PC-9 (cell line): Measurements from ENCODE around the gene BCAT1. TPM values are rescaled to one million over a fixed set of nuclear protein-coding genes. Genes with fewer than 3 reads are reported as not detected.

Experiments used
- BruUV-seq: library from RNA; stranded (reverse); fragments of 400-500 nt; replicated peaks from 2 replicates; lab custom pipeline; 2021; lab: Mats Ljungman, UMichigan
- CTCF ChIA-PET: fragments of 300-600 bp; sonication (Branson Sonifier 250); formaldehyde crosslinking; loops from one replicate; lab custom pipeline; 2022; ENCODE audit warnings: antibody characterized with exemption; lab: Charles Lee
- POLR2A ChIA-PET: fragments of 300-600 bp; sonication (Branson Sonifier 250); formaldehyde crosslinking; loops from one replicate; lab custom pipeline; 2022; ENCODE audit warnings: antibody characterized with exemption; ENCODE audit not compliant: unreplicated experiment; lab: Charles Lee
- DNase-seq, 2 experiments: peaks; one replicate each; pipeline versions ENCODE4 v3.0.0 to v3.0.0-alpha.2; 2015 to 2022; ENCODE audit warnings: mixed read lengths in 1 of 2
- H2AFZ ChIP-seq: fragments of 200-600 bp; sonication (generic); 2 replicates; pipeline ENCODE4 v1.8.1; 2017; ENCODE audit warnings: antibody characterized with exemption
- H3F3A ChIP-seq: fragments of 200-600 bp; sonication (generic); 2 replicates; pipeline ENCODE4 v1.8.1; 2017; ENCODE audit warnings: antibody characterized with exemption, mild to moderate bottlenecking, low read depth; ENCODE audit not compliant: insufficient read depth
- H3K27ac ChIP-seq: fragments of 200-600 bp; sonication (generic); 2 replicates; pipeline ENCODE4 v1.6.1; 2016; ENCODE audit warnings: mixed run types
- H3K27me3 ChIP-seq: fragments of 200-600 bp; sonication (generic); 2 replicates; pipeline ENCODE4 v1.6.1; 2016; ENCODE audit warnings: low read depth, mixed run types; ENCODE audit not compliant: insufficient read depth
- H3K36me3 ChIP-seq: fragments of 200-600 bp; sonication (generic); 2 replicates; pipeline ENCODE4 v1.6.1; 2016; ENCODE audit warnings: low read depth, mixed run types
- H3K4me1 ChIP-seq: fragments of 200-600 bp; sonication (generic); replicated peaks from 2 replicates; pipeline ENCODE4 v1.6.1; 2016; ENCODE audit warnings: mixed run types; ENCODE audit not compliant: insufficient read depth
- H3K4me2 ChIP-seq: fragments of 200-600 bp; sonication (generic); 2 replicates; pipeline ENCODE4 v1.6.1; 2017; ENCODE audit warnings: mixed run types
- H3K4me3 ChIP-seq: fragments of 200-600 bp; sonication (generic); 2 replicates; pipeline ENCODE4 v1.6.1; 2016; ENCODE audit warnings: mixed run types
- H3K79me2 ChIP-seq: fragments of 200-600 bp; sonication (generic); 2 replicates; pipeline ENCODE4 v1.6.1; 2017; ENCODE audit warnings: low read depth, mixed run types
- H3K9me2 ChIP-seq: fragments of 200-600 bp; sonication (generic); 2 replicates; pipeline ENCODE4 v1.8.1; 2017; ENCODE audit warnings: mild to moderate bottlenecking; ENCODE audit not compliant: insufficient read depth
- H3K9me3 ChIP-seq: fragments of 200-600 bp; sonication (generic); 2 replicates; pipeline ENCODE4 v1.8.1; 2016; ENCODE audit warnings: low read depth; ENCODE audit not compliant: insufficient read depth
- H4K20me1 ChIP-seq: fragments of 200-600 bp; sonication (generic); 2 replicates; pipeline ENCODE4 v1.8.1; 2017; ENCODE audit not compliant: insufficient read depth
- CTCF ChIP-seq: fragments of 200-600 bp; sonication (generic); conservative IDR thresholded peaks from 2 replicates; pipeline ENCODE4 v1.6.1; 2017; ENCODE audit warnings: mixed run types, antibody characterized with exemption, mild to moderate bottlenecking, moderate library complexity
- EZH2 ChIP-seq: fragments of 200-600 bp; sonication (generic); IDR thresholded peaks from 2 replicates; pipeline ENCODE4 v1.8.0; 2017; ENCODE audit warnings: antibody characterized with exemption, low read depth
- intact Hi-C: fragments of 100-400 bp; cut with micrococcal nuclease; formaldehyde crosslinking; loops from one replicate; pipeline ENCODE4 v1.10.0; 2022; ENCODE audit not compliant: unreplicated experiment
- total RNA-seq: library from RNA; stranded (reverse); gene quantifications from 2 replicates; pipeline ENCODE4 v1.2.3, GENCODE V29; 2021

BCAT1 gene
- total RNA-seq, 1 experiment from 2014 or later = 78.6 TPM

GRCh38 chr12:24851341-24851740, 97.6 kb downstream of the BCAT1 start:
- CTCF ChIA-PET = interaction anchor here (0.7 kb wide), 1 partner anchor 140 kb away, joined by 3 read pairs; no protein-coding TSS in a partner anchor
- Histone ChIP-seq H3F3A (no peaks in the 10 kb centered on the region), H3K79me2 (no peaks in the 10 kb centered on the region), H3K4me1 (0 out of 2 replicates have a peak, but pooled peaks cover 5% of the 10 kb centered on the region), H3K9me3 (no peaks in the 10 kb centered on the region), H3K36me3 (no peaks in the 10 kb centered on the region), H3K4me3 (no peak overlapping the region), H2AFZ (no peak overlapping the region), H3K4me2 (no peak overlapping the region), H4K20me1 (no peaks in the 10 kb centered on the region), H3K27ac (no peak overlapping the region), H3K9me2 (no peaks in the 10 kb centered on the region), H3K27me3 (no peaks in the 10 kb centered on the region)
- POLR2A ChIA-PET = no interaction called here
- no peak for DNase-seq
- no peak for TF ChIP-seq CTCF
- no peak for TF ChIP-seq EZH2
- intact Hi-C loops = no loop called here
- BruUV-seq = no TSS peak

DNA sequence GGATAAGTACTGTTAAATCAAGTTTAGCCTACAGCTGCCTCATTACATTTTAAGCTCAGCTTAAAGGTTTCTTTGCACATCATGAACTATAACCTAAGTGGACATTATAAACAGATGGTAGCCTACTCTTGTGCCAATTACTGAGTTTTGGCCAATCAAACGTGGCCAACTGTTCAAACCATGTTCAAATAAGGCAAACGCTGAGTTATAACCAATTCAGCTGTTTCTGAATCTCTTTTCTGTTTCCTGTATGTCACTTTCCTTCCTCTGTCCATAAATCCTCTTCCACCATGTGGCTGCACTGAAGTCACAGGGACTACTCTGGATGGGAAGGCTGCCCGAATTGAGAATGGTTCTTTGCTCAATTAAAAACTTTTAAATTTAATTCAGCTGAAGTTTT, 98.4 kb downstream of the BCAT1 start:
- DNase-seq = no peak
- Histone ChIP-seq H4K20me1 (no peaks in the 10 kb centered on the region), H3K27me3 (no peaks in the 10 kb centered on the region), H3F3A (no peaks in the 10 kb centered on the region), H3K9me3 (no peaks in the 10 kb centered on the region), H3K27ac (no peak overlapping the region), H3K79me2 (no peaks in the 10 kb centered on the region), H3K4me1 (0 out of 2 replicates have a peak, but pooled peaks cover 5% of the 10 kb centered on the region), H3K4me3 (no peak overlapping the region), H3K36me3 (no peaks in the 10 kb centered on the region), H2AFZ (no peak overlapping the region), H3K4me2 (no peak overlapping the region), H3K9me2 (no peaks in the 10 kb centered on the region)
- intact Hi-C loops = no loop called here
- TF ChIP-seq EZH2 (no peak), CTCF (no peak)
- CTCF ChIA-PET = no interaction called here
- no TSS peak for BruUV-seq
- POLR2A ChIA-PET = no interaction called here

GRCh38 chr12:24848941-24849477, 99.9 kb downstream of the BCAT1 start:
- Histone ChIP-seq H3K27ac (no peak overlapping the region), H3K4me2 (no peak overlapping the region), H3K9me3 (no peaks in the 10 kb centered on the region), H3K9me2 (no peaks in the 10 kb centered on the region), H3F3A (no peaks in the 10 kb centered on the region), H3K36me3 (no peaks in the 10 kb centered on the region), H3K27me3 (no peaks in the 10 kb centered on the region), H3K4me1 (0 out of 2 replicates have a peak, but pooled peaks cover 5% of the 10 kb centered on the region), H3K79me2 (no peaks in the 10 kb centered on the region), H2AFZ (no peak overlapping the region), H4K20me1 (no peaks in the 10 kb centered on the region), H3K4me3 (no peak overlapping the region)
- ChIA-PET CTCF (no interaction called here), POLR2A (interaction anchor here (0.6 kb wide), 1 partner anchor 225 kb away, joined by 3 read pairs; no protein-coding TSS in a partner anchor)
- no TSS peak for BruUV-seq
- intact Hi-C loops = no loop called here
- TF ChIP-seq CTCF (no peak), EZH2 (no peak)
- no peak for DNase-seq
